T-cell (primary cell): ENCODE measurements around the gene LEPR. TPM values are rescaled to one million over a fixed set of nuclear protein-coding genes. Genes with fewer than 3 reads are reported as not detected.

ENCODE experiments used
- ATAC-seq, 4 experiments: fragments of 200-7000 bp in 3 of 4; fragments of 150-1000 bp in 1 of 4; cut with Tn5 transposase; replicated peaks in 1 of 4; 1 replicate in 3 of 4; 2 replicates in 1 of 4; pipeline ENCODE4 v1.10.0; 2021; ENCODE audit warnings: moderate library complexity in 3 of 4, mild to moderate bottlenecking in 2 of 4, moderate number of reproducible peaks in 1 of 4
- CTCF ChIA-PET, 2 donors: fragments of 300-600 bp; sonication (Branson Sonifier 250); formaldehyde crosslinking; loops; one replicate each; lab custom pipeline; 2022; ENCODE audit warnings: antibody characterized with exemption in 2 of 2; lab: Charles Lee
- POLR2A ChIA-PET, 2 donors: fragments of 300-600 bp; sonication (Branson Sonifier 250); formaldehyde crosslinking; loops; one replicate each; lab custom pipeline; 2022; ENCODE audit warnings: antibody characterized with exemption in 2 of 2; lab: Charles Lee
- DNase-seq, 35 experiments: peaks; one replicate each; pipeline versions ENCODE4 v3.0.0 to v3.0.0-alpha.2; 2013 to 2023
- H3K27ac ChIP-seq: one replicate; pipeline ENCODE4 v1.5.1; 2013; ENCODE audit warnings: low read length
- H3K27me3 ChIP-seq, 2 experiments: replicated peaks in 1 of 2; 1 replicate in 1 of 2; 2 replicates in 1 of 2; pipeline versions ENCODE4 v1.6.1 to v1.7.0; 2013; ENCODE audit warnings: low read length in 1 of 2, mixed read lengths in 1 of 2; ENCODE audit not compliant: control insufficient read depth in 2 of 2, insufficient read depth in 2 of 2; ENCODE audit errors: extremely low read depth in 1 of 2
- H3K36me3 ChIP-seq, 2 donors: 1 replicate in 1 of 2; 2 replicates in 1 of 2; pipeline versions ENCODE4 v1.6.1 to v1.7.0; 2013; ENCODE audit warnings: low read length in 1 of 2; ENCODE audit not compliant: control insufficient read depth in 2 of 2, insufficient read depth in 1 of 2; ENCODE audit errors: extremely low read depth in 1 of 2
- H3K4me1 ChIP-seq, 2 experiments: 1 replicate in 1 of 2; 2 replicates in 1 of 2; pipeline versions ENCODE4 v1.6.1 to v1.7.0; 2013; ENCODE audit warnings: low read length in 2 of 2, mixed read lengths in 1 of 2; ENCODE audit not compliant: insufficient read depth in 2 of 2, control insufficient read depth in 1 of 2; ENCODE audit errors: extremely low read depth in 1 of 2
- H3K4me3 ChIP-seq, 2 donors: 1 replicate in 1 of 2; 2 replicates in 1 of 2; pipeline versions ENCODE4 v1.5.1 to v1.7.0; 2013; ENCODE audit warnings: mild to moderate bottlenecking in 2 of 2, low read length in 1 of 2, moderate library complexity in 1 of 2; ENCODE audit not compliant: control insufficient read depth in 1 of 2; ENCODE audit errors: extremely low read depth in 1 of 2
- H3K9me3 ChIP-seq: 2 replicates; pipeline ENCODE4 v1.7.0; 2013
- H3K27ac Mint-ChIP-seq, 2 donors: one replicate each; pipeline ENCODE4 v1.8.0; 2020 to 2021; ENCODE audit warnings: mild to moderate bottlenecking in 2 of 2, mixed read lengths in 2 of 2
- H3K27me3 Mint-ChIP-seq, 2 donors: one replicate each; pipeline ENCODE4 v1.8.0; 2021 to 2022; ENCODE audit warnings: mixed read lengths in 2 of 2
- H3K36me3 Mint-ChIP-seq: one replicate; pipeline ENCODE4 v1.8.0; 2021; ENCODE audit warnings: mixed read lengths
- H3K4me1 Mint-ChIP-seq, 3 donors: one replicate each; pipeline ENCODE4 v1.8.0; 2020 to 2022; ENCODE audit warnings: mixed read lengths in 3 of 3, mild to moderate bottlenecking in 1 of 3
- H3K4me3 Mint-ChIP-seq, 3 donors: one replicate each; pipeline ENCODE4 v1.8.0; 2020 to 2022; ENCODE audit warnings: mild to moderate bottlenecking in 3 of 3, mixed read lengths in 3 of 3, moderate library complexity in 3 of 3
- H3K9me3 Mint-ChIP-seq, 3 donors: one replicate each; pipeline ENCODE4 v1.8.0; 2020 to 2022; ENCODE audit warnings: mixed read lengths in 3 of 3
- WGBS: methylation state at CpG from one replicate; pipeline ENCODE4 v1.1.5; 2013; ENCODE audit warnings: missing lambda C conversion rate; ENCODE audit not compliant: insufficient coverage; 5-methylcytosine and 5-hydroxymethylcytosine counted together
- total RNA-seq, 35 experiments: library from RNA in 6 of 35; stranded (reverse) in 6 of 35; fragments of 120-200 nt in 1 of 35; gene quantifications; one replicate each; pipeline versions ENCODE4 v1.2.1 to v1.2.4 and lab custom pipeline; 2013 to 2026

LEPR gene, protein sequence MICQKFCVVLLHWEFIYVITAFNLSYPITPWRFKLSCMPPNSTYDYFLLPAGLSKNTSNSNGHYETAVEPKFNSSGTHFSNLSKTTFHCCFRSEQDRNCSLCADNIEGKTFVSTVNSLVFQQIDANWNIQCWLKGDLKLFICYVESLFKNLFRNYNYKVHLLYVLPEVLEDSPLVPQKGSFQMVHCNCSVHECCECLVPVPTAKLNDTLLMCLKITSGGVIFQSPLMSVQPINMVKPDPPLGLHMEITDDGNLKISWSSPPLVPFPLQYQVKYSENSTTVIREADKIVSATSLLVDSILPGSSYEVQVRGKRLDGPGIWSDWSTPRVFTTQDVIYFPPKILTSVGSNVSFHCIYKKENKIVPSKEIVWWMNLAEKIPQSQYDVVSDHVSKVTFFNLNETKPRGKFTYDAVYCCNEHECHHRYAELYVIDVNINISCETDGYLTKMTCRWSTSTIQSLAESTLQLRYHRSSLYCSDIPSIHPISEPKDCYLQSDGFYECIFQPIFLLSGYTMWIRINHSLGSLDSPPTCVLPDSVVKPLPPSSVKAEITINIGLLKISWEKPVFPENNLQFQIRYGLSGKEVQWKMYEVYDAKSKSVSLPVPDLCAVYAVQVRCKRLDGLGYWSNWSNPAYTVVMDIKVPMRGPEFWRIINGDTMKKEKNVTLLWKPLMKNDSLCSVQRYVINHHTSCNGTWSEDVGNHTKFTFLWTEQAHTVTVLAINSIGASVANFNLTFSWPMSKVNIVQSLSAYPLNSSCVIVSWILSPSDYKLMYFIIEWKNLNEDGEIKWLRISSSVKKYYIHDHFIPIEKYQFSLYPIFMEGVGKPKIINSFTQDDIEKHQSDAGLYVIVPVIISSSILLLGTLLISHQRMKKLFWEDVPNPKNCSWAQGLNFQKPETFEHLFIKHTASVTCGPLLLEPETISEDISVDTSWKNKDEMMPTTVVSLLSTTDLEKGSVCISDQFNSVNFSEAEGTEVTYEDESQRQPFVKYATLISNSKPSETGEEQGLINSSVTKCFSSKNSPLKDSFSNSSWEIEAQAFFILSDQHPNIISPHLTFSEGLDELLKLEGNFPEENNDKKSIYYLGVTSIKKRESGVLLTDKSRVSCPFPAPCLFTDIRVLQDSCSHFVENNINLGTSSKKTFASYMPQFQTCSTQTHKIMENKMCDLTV
- 1 to 10 TPM in 4 of 5 donors, under 1 TPM in 1; 0.95 to 2.1 (median 1.3) TPM for total RNA-seq
- 4.3 TPM for total RNA-seq (2013)
- total RNA-seq (lab: John Stamatoyannopoulos, UW): 0.17 to 8.0 (median 2.5) reads per million in 29 experiments

DNA sequence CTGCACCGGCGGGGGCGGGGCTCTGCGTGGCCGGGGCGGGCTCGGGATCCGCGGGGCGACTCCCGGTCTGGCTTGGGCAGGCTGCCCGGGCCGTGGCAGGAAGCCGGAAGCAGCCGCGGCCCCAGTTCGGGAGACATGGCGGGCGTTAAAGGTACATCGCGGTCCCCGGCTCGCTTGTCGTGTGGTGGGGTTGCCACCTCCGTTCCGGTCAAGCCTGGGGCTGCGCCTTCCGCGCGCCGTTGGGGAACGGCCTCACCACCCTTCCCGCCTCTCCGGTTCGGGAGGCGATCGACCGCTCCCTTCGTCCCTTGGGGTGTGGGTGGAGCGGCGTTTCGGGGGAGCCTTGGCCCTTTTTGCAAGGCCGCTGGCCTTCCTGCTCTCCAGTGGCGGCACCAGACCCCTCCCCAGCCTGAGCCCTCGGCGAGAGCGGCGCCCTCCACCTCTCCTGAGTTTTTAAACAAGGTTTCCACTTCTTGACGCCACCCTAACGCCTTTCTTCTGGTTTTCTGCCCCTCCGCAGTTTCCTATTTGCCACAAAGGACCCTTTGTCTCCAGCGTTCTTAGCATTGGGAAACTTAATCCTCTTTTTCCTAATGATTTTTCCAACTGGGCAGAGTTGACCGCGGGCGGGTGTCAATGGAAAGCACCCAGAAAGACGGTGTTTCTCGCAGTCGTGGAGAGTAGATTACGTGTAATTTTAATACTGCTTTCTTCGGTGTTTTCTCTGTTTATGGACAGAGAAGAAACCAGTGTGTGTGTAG is at the start of gene LEPR, which contains the start of gene LEPROT:
Gene LEPR, plus strand, starts transcription at position 79 of the 761 bp plus-strand sequence. CDS start 144,898 bp downstream, outside the sequence.
Gene LEPROT, plus strand, starts transcription at position 79 of the 761 bp plus-strand sequence. Its CDS starts 57 bp downstream, at position 136.
- Histone ChIP-seq H3K27me3 (no peaks in the 10 kb centered on the region), H3K36me3 (peaks cover 0 to 7% of the 10 kb centered on the region in 2 donors), H3K9me3 (no peaks in the 10 kb centered on the region), H3K4me3 (peak within 1 kb of the TSS; percentile 94 to 98), H3K4me1 (peaks cover 3 to 17% of the 10 kb centered on the region in 2 experiments), H3K27ac (peak within 1 kb of the TSS; percentile 74)
- ATAC-seq (peak in 2 of 4 experiments; percentile 0), DNase-seq (peak in 2 of 35 experiments; percentile 1 to 3)
- POLR2A ChIA-PET: interaction anchor here (0.6 to 1.1 kb wide), 4 partner anchors 154 to 1770 kb away, joined by 3 to 13 read pairs (median 4); no protein-coding TSS in a partner anchor
- Mint-ChIP-seq H3K27me3 (no peaks in the 10 kb centered on the region), H3K4me1 (peaks cover 17 to 24% (median 22%) of the 10 kb centered on the region in 3 donors), H3K4me3 (no peak within 1 kb of the TSS), H3K27ac (peak within 1 kb of the TSS; percentile 93 to 96), H3K36me3 (peaks cover 7% of the 10 kb centered on the region), H3K9me3 (no peaks in the 10 kb centered on the region)
- CTCF ChIA-PET: interaction anchor here (0.7 to 2.2 kb wide), 13 partner anchors 8 to 673 kb away, joined by 3 to 8 read pairs (median 3); no protein-coding TSS in a partner anchor
- WGBS: under 1% methylated on average over 48 of the region's 60 CpGs

DNA sequence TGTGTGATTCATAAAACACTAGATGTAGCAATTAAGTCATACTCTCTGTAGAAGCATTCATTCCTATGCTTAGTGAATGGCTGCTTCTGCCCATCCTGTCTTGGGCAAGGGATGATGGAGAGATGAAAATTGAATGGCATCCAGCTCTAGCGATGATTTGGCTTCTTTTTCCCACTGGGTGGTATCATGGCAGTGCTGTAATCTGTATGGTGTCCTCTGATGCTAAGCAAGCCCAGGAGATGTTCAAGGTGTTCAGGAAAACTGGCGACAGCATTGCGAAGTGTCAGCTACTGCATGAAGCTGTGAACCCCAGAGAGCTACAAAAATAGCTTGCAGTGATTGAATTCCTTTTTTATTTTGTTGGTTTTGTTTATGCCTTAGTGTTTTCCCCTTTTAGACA is 48.9 kb upstream of the LEPR start:
- Histone ChIP-seq H3K27me3 (no peaks in the 10 kb centered on the region), H3K4me3 (no peak overlapping the region), H3K4me1 (no peaks in the 10 kb centered on the region), H3K36me3 (no peaks in the 10 kb centered on the region), H3K27ac (no peak overlapping the region), H3K9me3 (no peaks in the 10 kb centered on the region)
- WGBS: 60% methylated on average over 1 of the region's 3 CpGs
- Mint-ChIP-seq H3K36me3 (peaks cover 4% of the 10 kb centered on the region), H3K4me1 (no peaks in the 10 kb centered on the region), H3K27me3 (peaks cover 0 to 4% of the 10 kb centered on the region in 2 donors), H3K27ac (no peak overlapping the region), H3K9me3 (no peaks in the 10 kb centered on the region), H3K4me3 (no peak overlapping the region)
- ChIA-PET CTCF (interaction anchor here in 1 of 2 donors (0.6 kb wide), 1 partner anchor 319 kb away, joined by 5 read pairs; no protein-coding TSS in a partner anchor), POLR2A (no interaction called here)
- ATAC-seq: no peak
- DNase-seq: no peak

DNA sequence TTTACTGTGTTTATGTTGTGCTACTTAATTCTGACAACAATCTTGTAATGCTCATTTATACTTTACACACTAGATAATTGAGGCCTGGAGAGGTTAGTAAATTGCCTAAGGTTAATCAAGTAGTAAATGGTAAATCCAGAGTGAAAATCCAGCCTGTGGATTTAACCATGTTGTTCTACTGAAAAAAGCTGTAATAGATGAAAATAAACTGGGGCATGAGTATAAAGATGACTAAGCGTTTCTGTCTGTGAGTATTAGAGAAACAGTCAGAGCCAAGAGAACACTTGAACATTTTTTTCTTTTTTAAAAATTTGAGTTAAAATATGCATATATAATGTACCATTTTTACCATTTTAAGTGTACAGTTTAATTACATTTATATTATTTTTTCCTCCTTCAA is 47.9 kb upstream of the LEPR start:
- CTCF ChIA-PET: no interaction called here
- Mint-ChIP-seq H3K27me3 (peaks cover 0 to 4% of the 10 kb centered on the region in 2 donors), H3K4me1 (no peaks in the 10 kb centered on the region), H3K27ac (no peak overlapping the region), H3K9me3 (no peaks in the 10 kb centered on the region), H3K36me3 (peaks cover 7% of the 10 kb centered on the region), H3K4me3 (no peak overlapping the region)
- Histone ChIP-seq H3K27ac (no peak overlapping the region), H3K9me3 (no peaks in the 10 kb centered on the region), H3K4me3 (no peak overlapping the region), H3K27me3 (no peaks in the 10 kb centered on the region), H3K36me3 (no peaks in the 10 kb centered on the region), H3K4me1 (no peaks in the 10 kb centered on the region)
- no peak for DNase-seq
- ATAC-seq: no peak
- POLR2A ChIA-PET: no interaction called here
- no CpG with 5 or more reads among the region's 1 CpG for WGBS

DNA sequence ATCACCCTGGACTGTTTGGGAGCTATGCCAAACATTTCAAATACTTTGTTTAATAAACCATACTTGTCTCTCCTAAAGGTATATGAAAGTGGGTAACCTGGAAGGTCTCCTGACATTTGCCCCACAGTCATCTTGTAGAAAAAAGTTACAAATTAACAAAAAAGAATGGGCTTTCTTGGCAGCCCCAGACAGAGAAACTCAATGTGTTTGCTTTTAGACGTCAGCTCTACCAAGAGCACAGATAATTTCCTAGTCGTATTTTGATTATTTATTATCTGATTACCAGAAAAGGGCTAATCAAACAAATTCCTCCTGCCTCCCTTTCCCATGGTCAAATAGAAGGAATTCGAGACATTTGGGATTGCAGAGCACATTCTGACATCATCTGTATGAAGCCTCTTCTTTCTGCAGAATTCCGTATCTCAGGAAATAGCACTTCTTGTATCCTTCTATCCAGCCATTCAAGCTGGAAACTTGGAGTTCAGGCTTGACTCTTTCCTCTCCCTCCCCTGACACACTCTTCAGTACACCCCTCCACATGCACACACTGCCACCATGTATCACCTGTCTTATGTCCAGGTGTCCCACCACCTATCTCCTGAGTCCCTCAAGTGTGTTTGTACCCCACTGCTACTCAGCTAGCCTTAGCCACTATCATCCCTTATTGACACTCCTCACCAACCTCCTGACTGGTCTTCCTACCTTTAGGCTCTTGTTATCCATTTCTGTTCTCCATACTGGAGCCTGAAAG is 42.8 kb upstream of the LEPR start:
- no peaks in the 10 kb centered on the region for H3K4me1 Mint-ChIP-seq
- H3K27ac ChIP-seq: no peak overlapping the region
- peaks cover 12% of the 10 kb centered on the region for H3K36me3 Mint-ChIP-seq
- H3K4me3 ChIP-seq: no peak overlapping the region
- no peaks in the 10 kb centered on the region for H3K4me1 ChIP-seq
- DNase-seq (no peak), ATAC-seq (no peak)
- no peaks in the 10 kb centered on the region for H3K36me3 ChIP-seq
- H3K27ac Mint-ChIP-seq: no peak overlapping the region
- ChIA-PET CTCF (interaction anchor here in 1 of 2 donors (0.6 kb wide), 1 partner anchor 711 kb away, joined by 3 read pairs; no protein-coding TSS in a partner anchor), POLR2A (no interaction called here)
- peaks cover 0 to 3% (median 0%) of the 10 kb centered on the region in 3 donors for H3K9me3 Mint-ChIP-seq
- no peak overlapping the region for H3K4me3 Mint-ChIP-seq
- H3K9me3 ChIP-seq: no peaks in the 10 kb centered on the region
- H3K27me3 ChIP-seq: no peaks in the 10 kb centered on the region
- WGBS: 100% methylated on average over 1 of the region's 4 CpGs
- H3K27me3 Mint-ChIP-seq: peaks cover 7 to 16% of the 10 kb centered on the region in 2 donors

DNA sequence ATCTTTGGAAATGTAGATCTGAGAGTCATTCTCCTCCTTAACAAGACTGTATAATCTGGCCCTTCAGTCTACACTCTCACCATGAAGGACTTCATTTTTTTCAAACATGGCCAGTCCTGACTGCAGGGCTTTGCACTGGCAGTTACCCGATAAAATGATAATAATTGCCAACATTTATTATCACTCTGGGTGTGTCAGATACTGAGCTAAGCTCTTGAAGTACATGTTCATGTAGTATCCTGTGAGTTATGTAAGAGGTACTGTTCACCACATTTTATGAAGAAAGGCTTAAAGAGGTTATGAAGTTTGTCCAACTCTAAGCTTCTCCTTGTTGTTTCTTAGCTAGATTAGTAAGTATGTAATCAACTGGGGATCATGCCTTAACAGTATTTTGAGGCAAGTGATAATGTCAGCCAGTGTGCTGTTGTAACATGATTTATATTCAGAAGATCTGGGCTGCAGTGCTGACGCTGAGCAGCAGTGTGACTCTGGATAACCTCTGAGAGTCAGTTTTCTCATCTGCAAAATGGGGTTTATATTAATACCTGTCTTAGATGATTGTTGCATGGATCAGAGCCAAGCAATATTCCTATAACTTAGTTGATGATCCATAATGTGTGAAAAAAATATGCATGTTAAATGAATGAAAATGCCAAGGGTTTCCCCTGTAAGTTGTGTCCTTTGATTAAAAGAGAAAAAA is 42.1 kb upstream of the LEPR start:
- Mint-ChIP-seq H3K4me1 (no peaks in the 10 kb centered on the region), H3K27ac (no peak overlapping the region), H3K27me3 (peaks cover 7 to 16% of the 10 kb centered on the region in 2 donors), H3K36me3 (peaks cover 12% of the 10 kb centered on the region), H3K4me3 (no peak overlapping the region), H3K9me3 (peaks cover 0 to 3% (median 0%) of the 10 kb centered on the region in 3 donors)
- Histone ChIP-seq H3K27ac (no peak overlapping the region), H3K27me3 (no peaks in the 10 kb centered on the region), H3K4me3 (no peak overlapping the region), H3K4me1 (no peaks in the 10 kb centered on the region), H3K36me3 (no peaks in the 10 kb centered on the region), H3K9me3 (no peaks in the 10 kb centered on the region)
- no peak for ATAC-seq
- WGBS: no CpG with 5 or more reads among the region's 2 CpGs
- no peak for DNase-seq
- POLR2A ChIA-PET: no interaction called here
- CTCF ChIA-PET: interaction anchor here in 1 of 2 donors (0.6 kb wide), 1 partner anchor 711 kb away, joined by 3 read pairs; no protein-coding TSS in a partner anchor
